Adrenal gland (tissue), 12 donors: ENCODE results near the gene PRDM16. TPM values are rescaled to one million over a fixed set of nuclear protein-coding genes. Genes with fewer than 3 reads are reported as not detected.
"Not testable (repeated sequence)": the region's sequence is repeated elsewhere in the genome, so short reads cannot be mapped to it uniquely, and the experiment has no call there.

Experiments
- DNase-seq, 7 donors: peaks; one replicate each; pipeline ENCODE4 v3.0.0-alpha.2; 2019 to 2020
- H3K27ac ChIP-seq, 5 donors: fragments of 200-600 bp; sonication (generic) in 4 of 5; 1 replicate in 3 of 5; 2 replicates in 2 of 5; pipeline versions ENCODE4 v1.5.1 to v1.8.0; 2016 to 2020; ENCODE audit warnings: mild to moderate bottlenecking in 1 of 5
- H3K27me3 ChIP-seq: fragments of 200-600 bp; 2 replicates; pipeline ENCODE4 v1.8.0; 2021
- H3K36me3 ChIP-seq, 2 donors: fragments of 200-600 bp; replicated peaks in 1 of 2; 1 replicate in 1 of 2; 2 replicates in 1 of 2; pipeline versions ENCODE4 v1.5.1 to v1.8.0; 2018 to 2022
- H3K4me1 ChIP-seq, 2 donors: fragments of 200-600 bp; replicated peaks in 1 of 2; 1 replicate in 1 of 2; 2 replicates in 1 of 2; pipeline versions ENCODE4 v1.5.1 to v1.8.0; 2018 to 2021
- H3K4me3 ChIP-seq, 4 donors: fragments of 200-600 bp; sonication (generic) in 3 of 4; one replicate each; pipeline ENCODE4 v1.5.1; 2016 to 2018
- H3K9me3 ChIP-seq, 3 donors: fragments of 200-600 bp; sonication (generic) in 1 of 3; replicated peaks in 1 of 3; 1 replicate in 2 of 3; 2 replicates in 1 of 3; pipeline versions ENCODE4 v1.5.1 to v1.8.0; 2016 to 2021
- CTCF ChIP-seq, 6 experiments: fragments of 450-650 bp in 4 of 6; fragments of 200-600 bp in 2 of 6; sonication (generic) in 1 of 6; IDR thresholded peaks; 1 replicate in 5 of 6; 2 replicates in 1 of 6; pipeline versions ENCODE4 v1.5.1 to v1.8.0; 2016 to 2021; ENCODE audit warnings: antibody characterized with exemption in 6 of 6, mild to moderate bottlenecking in 2 of 6, moderate library complexity in 1 of 6
- POLR2A ChIP-seq, 2 donors: fragments of 450-650 bp; IDR thresholded peaks; one replicate each; pipeline ENCODE4 v1.6.1; 2017; ENCODE audit warnings: antibody characterized with exemption in 2 of 2, mild to moderate bottlenecking in 2 of 2, moderate library complexity in 1 of 2
- WGBS, 4 donors: extraction: QIAGEN DNeasy Blood & Tissue Kit in 2 of 4; methylation state at CpG; one replicate each; pipeline versions ENCODE4 v1.1.5 to v1.1.7; 2013 to 2017; 5-methylcytosine and 5-hydroxymethylcytosine counted together
- intact Hi-C, 2 donors: fragments of 100-400 bp; cut with DNase I; formaldehyde crosslinking; loops; one replicate each; pipeline versions ENCODE4 v1.14.1 to v1.15.0; 2022 to 2023
- polyA plus RNA-seq, 3 donors: library from polyadenylated mRNA; stranded (reverse); fragments of 200-250 nt in 2 of 3; fragments of 350-450 nt in 1 of 3; fragmentation: Illumina TruSeq in 1 of 3; extraction: RNeasy Lipid Tissue Mini Kit (QIAGEN cat#74804) in 1 of 3; gene quantifications; one replicate each; pipeline ENCODE4 v1.2.3, GENCODE V29; 2013 to 2014
- total RNA-seq, 9 donors: library from RNA; depleted of rRNA in 4 of 9; stranded (reverse); fragments of >200 nt in 4 of 9; fragments of 120-200 nt in 1 of 9; fragmentation: NEBNext Ultra II Directional in 1 of 9; extraction: Animal tissue kit (Norgen Biotek cat#: 25700) in 1 of 9; gene quantifications; one replicate each; pipeline versions ENCODE4 v1.1.0 to v1.2.4, GENCODE V29; 2013 to 2023
- donor health status: healthy with polysubstance abuse.
- donor health status: Bipolar disorder and iron deficiency.
- donor health status: DM: yes; HTN: yes; CAD: no.
- donor health status: DM: no; HTN: no; CAD: no.
- donor health status: DM: no; HTN: no; CAD: no.
- donor health status: DM: yes; HTN: yes; CAD: no.

The PRDM16 gene
- total and polyA plus RNA-seq, 12 donors: 0.04 to 2.8 (median 0.61) TPM; not detected in 1

GRCh38 chr1:3236955-3237354 lies 168.0 kb downstream of the PRDM16 start:
- Histone ChIP-seq H3K27ac (no peak overlapping the region), H3K4me3 (no peak overlapping the region), H3K36me3 (no peaks in the 10 kb centered on the region), H3K4me1 (no peaks in the 10 kb centered on the region), H3K9me3 (no peaks in the 10 kb centered on the region), H3K27me3 (peaks cover 8% of the 10 kb centered on the region)
- intact Hi-C loops: no loop called here
- no peak for TF ChIP-seq POLR2A (IDR thresholded peaks at IDR 0.05)
- no peak for TF ChIP-seq CTCF (IDR thresholded peaks at IDR 0.05)
- 80 to 91% (median 87%) methylated on average over 3 to 7 of the region's 7 CpGs for WGBS, 4 donors
- DNase-seq: no peak

GRCh38 chr1:3237570-3237969 lies 168.6 kb downstream of the PRDM16 start:
- Histone ChIP-seq H3K4me3 (no peak overlapping the region), H3K27ac (no peak overlapping the region), H3K27me3 (peaks cover 8% of the 10 kb centered on the region), H3K9me3 (no peaks in the 10 kb centered on the region), H3K4me1 (no peaks in the 10 kb centered on the region), H3K36me3 (no peaks in the 10 kb centered on the region)
- intact Hi-C loops: no loop called here
- TF ChIP-seq CTCF (IDR thresholded peaks at IDR 0.05) (no peak), POLR2A (IDR thresholded peaks at IDR 0.05) (no peak)
- WGBS, 4 donors: 82 to 92% (median 84%) methylated on average over 11 to 15 of the region's 15 CpGs
- no peak for DNase-seq

GRCh38 chr1:3237994-3238702 lies 169.1 kb downstream of the PRDM16 start:
- DNase-seq: no peak
- WGBS, 4 donors: 80 to 89% (median 86%) methylated on average over 19 to 28 of the region's 28 CpGs
- H3K4me3 ChIP-seq: no peak overlapping the region
- H3K4me1 ChIP-seq: no peaks in the 10 kb centered on the region
- H3K36me3 ChIP-seq: no peaks in the 10 kb centered on the region
- intact Hi-C loops: no loop called here
- TF ChIP-seq POLR2A (IDR thresholded peaks at IDR 0.05) (no peak), CTCF (IDR thresholded peaks at IDR 0.05) (no peak)
- H3K9me3 ChIP-seq: no peaks in the 10 kb centered on the region
- H3K27ac ChIP-seq: no peak overlapping the region
- H3K27me3 ChIP-seq: peaks cover 6% of the 10 kb centered on the region

- intact Hi-C loops: no loop called here
- TF ChIP-seq POLR2A (IDR thresholded peaks at IDR 0.05) (no peak), CTCF (IDR thresholded peaks at IDR 0.05) (no peak)
- Histone ChIP-seq H3K4me1 (no peaks in the 10 kb centered on the region), H3K27ac (no peak overlapping the region), H3K27me3 (peaks cover 4% of the 10 kb centered on the region), H3K4me3 (no peak overlapping the region), H3K36me3 (no peaks in the 10 kb centered on the region), H3K9me3 (no peaks in the 10 kb centered on the region)
- 78 to 96% (median 90%) methylated on average over 10 to 21 of the region's 21 CpGs for WGBS, 4 donors
- DNase-seq: no peak
Observed at GRCh38 chr1:3238703-3239278, 169.8 kb downstream of the PRDM16 start.

GRCh38 chr1:3239991-3240390 lies 171.0 kb downstream of the PRDM16 start:
- H3K4me1 ChIP-seq, H3K4me3 ChIP-seq, H3K9me3 ChIP-seq, intact Hi-C loops, H3K27ac ChIP-seq, DNase-seq, H3K27me3 ChIP-seq, H3K36me3 ChIP-seq: not testable (repeated sequence)
- WGBS, 4 donors: 83 to 94% (median 86%) methylated on average over 3 of the region's 3 CpGs
